HG03460 (cell line): Measurements from ENCODE around the gene CLDN9.

Experiments used
- ATAC-seq: cut with Tn5 transposase; IDR thresholded peaks from one replicate; pipeline ENCODE4 v1.9.1; 2021; ENCODE audit not compliant: unreplicated experiment

The CLDN9 gene

GRCh38 chr16:2973605-2974318 is 39.0 kb upstream of the CLDN9 start:
- no peak for ATAC-seq

- ATAC-seq = no peak
Observed at GRCh38 chr16:2974319-2975056, 38.2 kb upstream of the CLDN9 start.

- ATAC-seq = no peak
Observed at GRCh38 chr16:2975161-2975795, 37.4 kb upstream of the CLDN9 start.

- ATAC-seq = no peak
Observed at GRCh38 chr16:2976201-2976600, 36.5 kb upstream of the CLDN9 start.

- ATAC-seq = no peak
Observed at GRCh38 chr16:2976673-2977072, 36.0 kb upstream of the CLDN9 start.

- no peak for ATAC-seq
Observed at GRCh38 chr16:2977440-2977839, 35.3 kb upstream of the CLDN9 start.

- peak; percentile 12 for ATAC-seq
Observed at GRCh38 chr16:2979669-2980226, 33.0 kb upstream of the CLDN9 start.

GRCh38 chr16:2980227-2981176 is 32.2 kb upstream of the CLDN9 start, which contains the start of gene PKMYT1:
Gene PKMYT1 (minus strand): TSS chr16:2980446. CDS start chr16:2979657, 789 bp downstream.
- peak; percentile 69 for ATAC-seq

- no peak for ATAC-seq
Observed at GRCh38 chr16:2981177-2981898, 31.4 kb upstream of the CLDN9 start.

- no peak for ATAC-seq
Observed at GRCh38 chr16:2981899-2982250, 30.8 kb upstream of the CLDN9 start.

GRCh38 chr16:2982402-2982801 is 30.3 kb upstream of the CLDN9 start:
- ATAC-seq = no peak

- no peak for ATAC-seq
Observed at GRCh38 chr16:2983706-2984136, 29.0 kb upstream of the CLDN9 start.

GRCh38 chr16:2985462-2985861 is 27.3 kb upstream of the CLDN9 start:
- no peak for ATAC-seq

- no peak for ATAC-seq
Observed at GRCh38 chr16:2985893-2986355, 26.8 kb upstream of the CLDN9 start.

GRCh38 chr16:2986623-2987188 is 26.0 kb upstream of the CLDN9 start:
- no peak for ATAC-seq

- ATAC-seq = no peak
Observed at GRCh38 chr16:2987286-2987685, 25.4 kb upstream of the CLDN9 start.

- no peak for ATAC-seq
Observed at GRCh38 chr16:2987833-2988232, 24.9 kb upstream of the CLDN9 start.

GRCh38 chr16:2988590-2989099 is 24.1 kb upstream of the CLDN9 start:
- ATAC-seq = no peak

GRCh38 chr16:2990891-2991290 is 21.8 kb upstream of the CLDN9 start:
- no peak for ATAC-seq
